GM19324 (cell line): ENCODE results near the gene GRAMD2B.
"Not testable (repeated sequence)": the region's sequence is repeated elsewhere in the genome, so short reads cannot be mapped to it uniquely, and the experiment has no call there.

ENCODE experiments used
- ATAC-seq: cut with Tn5 transposase; IDR thresholded peaks from one replicate; pipeline ENCODE4 v1.9.1; 2021; ENCODE audit warnings: mild to moderate bottlenecking, moderate library complexity; ENCODE audit not compliant: unreplicated experiment, low FRiP score

The GRAMD2B gene, protein sequence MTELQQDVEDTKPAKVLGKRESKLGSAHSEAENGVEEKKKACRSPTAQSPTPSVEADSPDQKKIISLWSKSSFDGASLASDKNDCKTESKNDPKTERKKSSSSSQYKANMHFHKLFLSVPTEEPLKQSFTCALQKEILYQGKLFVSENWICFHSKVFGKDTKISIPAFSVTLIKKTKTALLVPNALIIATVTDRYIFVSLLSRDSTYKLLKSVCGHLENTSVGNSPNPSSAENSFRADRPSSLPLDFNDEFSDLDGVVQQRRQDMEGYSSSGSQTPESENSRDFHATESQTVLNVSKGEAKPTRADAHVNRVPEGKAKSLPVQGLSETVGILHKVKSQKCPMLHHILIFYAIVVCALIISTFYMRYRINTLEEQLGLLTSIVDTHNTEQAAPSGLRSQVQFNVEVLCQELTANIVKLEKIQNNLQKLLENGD

GRCh38 chr5:126422994-126423788 lies at the start of gene GRAMD2B:
Gene GRAMD2B, plus strand, starts transcription at chr5:126423409. Its CDS starts 198 bp downstream, at chr5:126423607.
- peak; percentile 88 for ATAC-seq

- no peak for ATAC-seq
These were observed 49.1 kb upstream of the GRAMD2B start for GRCh38 chr5:126374109-126374416.

DNA sequence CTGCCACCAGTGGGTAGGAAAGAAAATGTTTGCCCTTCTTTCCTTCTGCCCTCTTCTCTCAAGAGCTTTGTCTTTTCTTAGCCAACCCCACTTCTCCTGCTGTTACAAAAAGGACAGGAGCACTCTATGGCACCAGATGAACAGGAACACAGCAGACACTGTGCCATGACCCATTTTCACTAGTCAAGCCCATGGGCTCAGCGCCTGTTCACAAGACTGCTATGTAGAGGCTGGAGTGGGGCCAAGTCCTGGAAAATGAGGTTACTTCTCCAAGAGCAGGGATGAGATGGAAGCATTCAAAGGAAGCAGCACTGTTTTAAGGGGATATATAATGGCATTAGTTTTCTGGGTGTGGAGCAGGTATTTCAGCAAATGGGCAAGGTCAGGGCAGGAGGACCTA lies 46.8 kb upstream of the GRAMD2B start:
- ATAC-seq: no peak

- ATAC-seq: no peak
These were observed 45.8 kb upstream of the GRAMD2B start for GRCh38 chr5:126377424-126377823.

DNA sequence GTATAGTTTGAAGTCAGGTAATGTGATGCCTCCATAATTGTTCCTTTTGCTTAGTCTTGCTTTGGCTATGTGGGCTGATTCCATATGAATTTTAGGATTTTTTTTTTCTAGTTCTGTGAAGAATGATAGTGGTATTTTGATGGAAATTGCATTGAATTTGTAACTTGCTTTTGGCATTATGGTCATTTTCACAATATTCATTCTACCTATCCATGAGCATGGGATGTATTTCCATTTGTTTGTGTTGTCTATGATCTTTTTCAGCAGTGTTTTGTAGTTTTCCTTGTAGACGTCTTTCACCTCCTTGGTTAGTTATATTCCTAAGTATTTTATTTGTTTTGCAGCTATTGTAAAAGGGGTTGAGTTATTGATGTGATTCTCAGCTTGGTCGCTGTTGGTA lies 42.9 kb upstream of the GRAMD2B start:
- not testable (repeated sequence) for ATAC-seq

GRCh38 chr5:126383246-126383645 lies 40.0 kb upstream of the GRAMD2B start:
- ATAC-seq: no peak

- ATAC-seq: no peak
These were observed 39.4 kb upstream of the GRAMD2B start for GRCh38 chr5:126383776-126384175.

DNA sequence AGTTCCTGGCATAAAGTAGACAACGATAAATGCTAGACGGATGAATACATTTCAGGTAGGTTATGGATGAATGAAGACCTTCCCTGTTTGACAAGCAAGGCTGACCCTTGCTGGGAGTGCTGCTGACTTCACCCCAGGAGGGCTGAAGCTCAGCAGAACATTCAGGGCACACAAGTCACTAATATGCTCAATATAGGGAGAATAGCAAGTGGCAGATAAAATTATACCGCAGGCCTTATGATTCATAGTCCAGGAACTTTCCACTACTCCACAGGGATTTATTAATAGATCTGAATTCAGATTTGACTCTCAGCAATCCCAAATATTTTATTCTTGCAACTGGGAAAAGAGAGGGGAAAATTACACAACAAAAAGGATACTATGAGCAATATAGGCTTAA lies 38.2 kb upstream of the GRAMD2B start:
- no peak for ATAC-seq

- ATAC-seq: no peak
These were observed 37.4 kb upstream of the GRAMD2B start for GRCh38 chr5:126385524-126386502.

DNA sequence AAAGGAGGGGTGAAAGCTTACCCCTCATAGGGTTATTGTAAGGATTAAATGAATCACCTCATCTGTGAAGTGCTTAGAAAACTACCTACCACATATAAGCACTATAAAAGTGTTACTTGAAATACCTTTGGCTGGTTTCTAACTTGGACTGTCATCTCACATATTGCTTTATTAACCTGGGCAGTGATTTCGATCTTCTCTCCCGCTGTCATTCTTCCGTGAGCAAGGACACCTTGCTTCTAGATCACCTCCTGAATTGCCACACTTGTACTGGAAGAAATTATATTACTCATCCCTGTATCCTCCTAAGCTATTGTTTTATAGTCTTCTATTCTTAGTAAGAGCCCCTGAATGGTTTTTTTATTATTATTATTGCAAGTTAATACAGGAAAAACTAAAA lies 34.0 kb upstream of the GRAMD2B start:
- no peak for ATAC-seq

- ATAC-seq: no peak
These were observed 33.2 kb upstream of the GRAMD2B start for GRCh38 chr5:126390051-126390450.

- no peak for ATAC-seq
These were observed 31.8 kb upstream of the GRAMD2B start for GRCh38 chr5:126391386-126391785.

- ATAC-seq: no peak
These were observed 28.9 kb upstream of the GRAMD2B start for GRCh38 chr5:126394211-126394788.

GRCh38 chr5:126395198-126395597 lies 28.0 kb upstream of the GRAMD2B start:
- no peak for ATAC-seq

GRCh38 chr5:126395605-126396004 lies 27.6 kb upstream of the GRAMD2B start:
- no peak for ATAC-seq

DNA sequence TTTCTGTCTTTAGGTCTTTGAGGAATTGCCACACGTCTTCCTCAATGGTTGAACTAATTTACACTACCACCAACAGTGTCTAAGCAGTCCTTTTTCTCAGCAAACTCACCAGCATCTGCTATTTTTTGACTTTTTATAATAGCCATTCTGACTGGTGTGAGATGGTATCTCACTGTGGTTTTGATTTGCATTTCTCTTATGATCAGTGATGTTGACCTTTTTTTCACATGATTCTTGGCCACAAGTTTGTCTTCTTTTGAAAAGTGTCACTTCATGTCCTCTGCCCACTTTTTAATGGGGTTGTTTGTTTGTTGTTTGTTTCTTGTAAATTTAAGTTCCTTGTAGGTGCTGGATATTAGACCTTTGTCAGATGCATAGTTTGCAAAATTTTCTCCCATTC lies 26.5 kb upstream of the GRAMD2B start:
- ATAC-seq: not testable (repeated sequence)

GRCh38 chr5:126398791-126399190 lies 24.4 kb upstream of the GRAMD2B start:
- ATAC-seq: no peak

DNA sequence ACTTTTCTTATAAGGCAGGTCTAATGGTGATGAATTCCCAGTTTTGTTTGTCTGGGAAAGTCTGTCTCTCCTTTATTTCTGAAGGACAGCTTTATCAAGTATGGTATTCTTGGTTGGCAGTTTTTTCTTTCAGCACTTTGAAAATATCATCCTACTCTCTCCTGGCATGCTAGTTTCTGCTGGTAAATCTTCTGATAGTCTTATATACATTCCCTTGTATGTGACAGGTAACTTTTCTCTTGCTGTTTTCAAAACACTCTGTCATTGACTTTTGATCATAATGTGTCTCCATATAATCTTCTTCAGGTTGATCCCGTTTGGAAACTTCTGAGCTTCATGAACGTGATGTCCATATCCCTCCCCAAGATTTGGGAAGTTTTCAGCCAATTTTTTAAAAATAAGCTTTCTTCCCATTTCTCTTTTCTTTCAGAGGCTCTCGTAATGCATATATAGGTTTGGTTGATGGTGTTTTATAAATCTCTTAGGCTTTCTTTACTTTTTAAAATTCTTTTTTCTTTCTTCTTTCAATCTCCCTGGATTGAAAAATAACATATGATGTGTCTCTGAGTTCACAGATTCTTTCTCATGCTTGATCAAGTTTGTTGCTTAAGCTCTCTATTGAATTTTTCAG lies 22.5 kb upstream of the GRAMD2B start:
- no peak for ATAC-seq

- ATAC-seq: no peak
These were observed 20.3 kb upstream of the GRAMD2B start for GRCh38 chr5:126402621-126403555.
